ENCODE measurements around the gene TMTC3. TPM values are rescaled to one million over a fixed set of nuclear protein-coding genes. Genes with fewer than 3 reads are reported as not detected.

TMTC3 gene
- total RNA-seq: 15.9 and 17.1 TPM in 2 replicates

DNA sequence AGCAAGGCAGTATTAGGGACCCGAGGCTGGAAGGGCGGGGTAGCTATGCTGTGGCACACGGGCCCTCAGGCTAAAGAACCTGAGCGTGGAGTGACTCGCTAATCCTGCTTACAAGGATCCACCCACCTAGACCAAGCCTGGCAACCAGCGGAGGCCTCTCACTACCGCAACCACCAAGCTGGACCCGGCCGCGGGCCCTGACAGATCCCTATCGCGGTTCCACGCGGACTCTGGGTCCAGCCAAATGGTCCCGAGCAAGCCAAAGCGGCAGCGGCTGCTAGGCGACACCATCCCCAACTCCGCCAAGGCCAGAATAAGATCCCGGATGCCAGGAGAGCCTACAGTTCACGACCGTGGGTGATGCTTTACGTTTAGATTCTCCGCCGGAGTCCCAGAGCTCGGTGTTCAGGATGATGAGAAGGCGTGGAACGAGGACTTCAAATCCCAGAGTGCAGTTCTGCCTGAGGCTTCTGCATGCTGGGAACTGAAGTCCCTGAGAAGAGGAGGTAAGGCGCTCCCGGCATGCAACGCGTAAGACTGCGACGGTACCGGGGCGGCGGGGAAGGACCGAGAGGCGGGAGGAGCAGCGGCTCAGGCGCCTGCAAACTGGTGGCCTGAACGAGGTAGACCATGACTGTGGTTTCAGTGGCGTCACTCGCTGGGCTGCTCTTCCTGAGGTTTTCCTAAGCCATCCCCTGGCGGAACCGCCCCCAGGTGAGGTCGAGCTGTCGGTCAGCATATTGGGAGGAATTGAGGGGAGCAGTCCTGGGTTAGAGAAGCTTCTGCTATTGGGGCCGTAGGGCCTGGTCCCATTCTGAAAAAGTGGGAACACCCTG is at the start of gene TMTC3, which contains the start of gene CEP290:
Gene TMTC3 (plus strand): TSS at position 534 of the 836 bp plus-strand sequence. CDS start 6,009 bp downstream, outside the sequence.
Gene CEP290 (minus strand): TSS at position 315 of the 836 bp plus-strand sequence. CDS start 781 bp downstream, outside the sequence.

Other genes starting within 250 kb of the TMTC3 start
- gene C12orf50, start 112.9 kb upstream of the TMTC3 start, total RNA-seq: not detected in 2 replicates
- gene CEP290, start 219 bp upstream of the TMTC3 start, total RNA-seq: 8.0 and 10.7 TPM in 2 replicates